MCF 10A (cell line): ENCODE measurements around the gene SECISBP2L. TPM values are rescaled to one million over a fixed set of nuclear protein-coding genes. Genes with fewer than 3 reads are reported as not detected.

ENCODE experiments used
- BruUV-seq: library from RNA; stranded (reverse); fragments of 400-500 nt; replicated peaks from 2 replicates; lab custom pipeline; 2021; lab: Mats Ljungman, UMichigan
- CTCF ChIA-PET: fragments of 300-600 bp; sonication (Branson Sonifier 250); formaldehyde crosslinking; extraction: SDS; loops from one replicate; lab custom pipeline; 2021; ENCODE audit warnings: antibody characterized with exemption, inconsistent platforms; lab: Yijun Ruan, JAX
- POLR2A ChIA-PET: fragments of 300-600, 350-650 bp; sonication (Branson Sonifier 250); formaldehyde crosslinking; extraction: SDS; loops from one replicate; lab custom pipeline; 2020; ENCODE audit warnings: antibody characterized with exemption, inconsistent platforms; lab: Yijun Ruan, JAX
- DNase-seq: peaks from one replicate; pipeline ENCODE4 v3.0.0-alpha.2; 2018; ENCODE audit not compliant: unreplicated experiment
- H3K27ac Mint-ChIP-seq: one replicate; pipeline ENCODE4 v1.8.0; 2022; ENCODE audit warnings: mild to moderate bottlenecking, low read depth, mixed read lengths; ENCODE audit not compliant: unreplicated experiment
- H3K27me3 Mint-ChIP-seq: one replicate; pipeline ENCODE4 v1.8.0; 2022; ENCODE audit warnings: mixed read lengths; ENCODE audit not compliant: insufficient read depth, unreplicated experiment
- H3K36me3 Mint-ChIP-seq: one replicate; pipeline ENCODE4 v1.8.0; 2022; ENCODE audit warnings: mild to moderate bottlenecking, moderate library complexity, mixed read lengths; ENCODE audit not compliant: insufficient read depth, unreplicated experiment
- H3K4me1 Mint-ChIP-seq: one replicate; pipeline ENCODE4 v1.8.0; 2022; ENCODE audit warnings: mixed read lengths; ENCODE audit not compliant: insufficient read depth, unreplicated experiment
- H3K4me3 Mint-ChIP-seq: one replicate; pipeline ENCODE4 v1.8.0; 2022; ENCODE audit warnings: mild to moderate bottlenecking, moderate library complexity, mixed read lengths; ENCODE audit not compliant: unreplicated experiment
- H3K9me3 Mint-ChIP-seq: one replicate; pipeline ENCODE4 v1.8.0; 2022; ENCODE audit warnings: mixed read lengths; ENCODE audit not compliant: unreplicated experiment
- intact Hi-C: fragments of 100-400 bp; cut with micrococcal nuclease; formaldehyde crosslinking; loops from 2 replicates; pipeline ENCODE4 v1.14.1; 2022
- total RNA-seq: library from RNA; stranded (reverse); gene quantifications from 2 replicates; pipeline ENCODE4 v1.2.3, GENCODE V29; 2022
- TF ChIP-seq, protein P1 (sequence below): fragments of 200-600 bp; IDR thresholded peaks from one replicate; pipeline ENCODE4 v1.8.0; 2022; ENCODE audit warnings: antibody characterized with exemption, mild to moderate bottlenecking; ENCODE audit not compliant: unreplicated experiment

SECISBP2L gene
- total RNA-seq, 1 experiment from 2014 or later: 19.6 TPM

DNA sequence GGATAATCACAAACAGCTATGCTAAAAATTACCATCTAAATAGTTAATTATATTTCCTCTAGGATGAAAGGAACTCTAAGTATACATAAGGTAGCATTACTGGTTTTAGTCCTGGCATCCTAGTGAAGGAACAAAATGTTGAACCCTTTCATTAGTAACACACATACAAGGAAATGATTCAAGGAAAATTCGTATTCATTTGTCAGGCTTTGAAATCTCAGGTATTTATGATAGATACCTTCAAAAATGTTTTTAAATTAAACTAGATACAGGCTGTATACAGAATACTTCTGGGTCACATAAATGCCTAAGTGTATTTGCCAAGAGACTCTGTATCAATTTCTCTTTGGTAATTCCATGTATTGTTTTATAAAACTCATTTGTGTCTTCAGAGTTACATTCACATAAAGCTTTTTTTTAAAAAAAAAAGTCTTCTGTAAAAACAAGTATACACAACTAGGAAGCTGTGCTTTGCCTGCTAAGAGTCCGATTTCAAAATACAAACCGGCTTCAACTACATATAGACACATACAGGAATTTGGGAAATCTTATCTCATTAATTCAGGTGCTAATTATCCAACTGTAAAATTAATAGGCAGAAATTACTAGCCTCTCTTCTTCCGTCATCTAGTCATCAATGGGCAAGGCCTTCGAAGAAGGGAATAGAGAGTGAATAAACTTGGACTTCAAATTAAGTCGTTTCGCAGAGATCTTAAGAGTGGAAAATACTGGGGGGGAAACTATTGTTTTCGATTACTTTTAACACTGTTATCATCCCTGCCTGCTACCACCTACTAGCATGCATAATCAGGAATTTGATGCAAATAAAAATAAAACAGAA is 1.3 kb downstream of the SECISBP2L start:
- CTCF ChIA-PET: interaction anchor here (1.9 kb wide), 1 partner anchor 100 kb away, joined by 4 read pairs; no protein-coding TSS in a partner anchor

DNA sequence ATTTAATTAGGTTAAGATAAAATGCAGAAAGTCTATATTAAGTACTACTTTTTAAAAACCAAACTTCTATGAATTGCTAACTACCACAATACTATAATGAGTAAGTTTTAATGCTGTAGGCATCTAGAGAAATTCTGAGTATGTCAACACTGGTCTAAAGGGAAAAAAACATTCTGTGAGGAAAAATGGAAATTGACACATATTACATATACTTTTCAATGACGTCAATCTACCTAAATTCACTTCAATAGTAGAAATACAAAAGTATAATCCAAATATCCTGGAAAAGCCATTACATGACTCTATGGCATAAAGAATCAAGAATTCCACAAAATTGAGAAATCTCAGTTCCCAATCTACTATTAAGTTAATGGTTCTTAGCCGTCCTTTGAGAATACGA is 2.2 kb downstream of the SECISBP2L start:
- DNase-seq: no peak
- Mint-ChIP-seq H3K27ac (peak overlapping the region; percentile 94), H3K4me3 (peak overlapping the region; percentile 94), H3K9me3 (no peaks in the 10 kb centered on the region), H3K36me3 (peaks cover 13% of the 10 kb centered on the region), H3K27me3 (no peaks in the 10 kb centered on the region), H3K4me1 (peaks cover 12% of the 10 kb centered on the region)
- intact Hi-C loops: loop anchor here (10.0 kb wide), 1 partner anchor 81 kb away; no protein-coding TSS in a partner anchor
- TF ChIP-seq, protein P1, sequence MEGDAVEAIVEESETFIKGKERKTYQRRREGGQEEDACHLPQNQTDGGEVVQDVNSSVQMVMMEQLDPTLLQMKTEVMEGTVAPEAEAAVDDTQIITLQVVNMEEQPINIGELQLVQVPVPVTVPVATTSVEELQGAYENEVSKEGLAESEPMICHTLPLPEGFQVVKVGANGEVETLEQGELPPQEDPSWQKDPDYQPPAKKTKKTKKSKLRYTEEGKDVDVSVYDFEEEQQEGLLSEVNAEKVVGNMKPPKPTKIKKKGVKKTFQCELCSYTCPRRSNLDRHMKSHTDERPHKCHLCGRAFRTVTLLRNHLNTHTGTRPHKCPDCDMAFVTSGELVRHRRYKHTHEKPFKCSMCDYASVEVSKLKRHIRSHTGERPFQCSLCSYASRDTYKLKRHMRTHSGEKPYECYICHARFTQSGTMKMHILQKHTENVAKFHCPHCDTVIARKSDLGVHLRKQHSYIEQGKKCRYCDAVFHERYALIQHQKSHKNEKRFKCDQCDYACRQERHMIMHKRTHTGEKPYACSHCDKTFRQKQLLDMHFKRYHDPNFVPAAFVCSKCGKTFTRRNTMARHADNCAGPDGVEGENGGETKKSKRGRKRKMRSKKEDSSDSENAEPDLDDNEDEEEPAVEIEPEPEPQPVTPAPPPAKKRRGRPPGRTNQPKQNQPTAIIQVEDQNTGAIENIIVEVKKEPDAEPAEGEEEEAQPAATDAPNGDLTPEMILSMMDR: no peak
- ChIA-PET CTCF (no interaction called here), POLR2A (interaction anchor here (2.7 to 3.4 kb wide), 2 partner anchors 7 to 112 kb away, joined by 10 to 25 read pairs; partner anchors contain the start of gene COPS2)
- BruUV-seq: no TSS peak

More for the DNA sequence above, 1.3 kb downstream of the SECISBP2L start:
- H3K4me3 Mint-ChIP-seq: peak overlapping the region; percentile 94
- H3K36me3 Mint-ChIP-seq: peaks cover 13% of the 10 kb centered on the region
- H3K27me3 Mint-ChIP-seq: no peaks in the 10 kb centered on the region
- TF ChIP-seq, protein P1: no peak
- no peak for DNase-seq
- peak overlapping the region; percentile 94 for H3K27ac Mint-ChIP-seq
- intact Hi-C loops: loop anchor here (10.0 kb wide), 1 partner anchor 80 kb away; no protein-coding TSS in a partner anchor
- H3K9me3 Mint-ChIP-seq: no peaks in the 10 kb centered on the region
- H3K4me1 Mint-ChIP-seq: peaks cover 12% of the 10 kb centered on the region
- BruUV-seq: TSS peak; percentile 53
- POLR2A ChIA-PET: interaction anchor here (0.6 to 3.4 kb wide), 23 partner anchors 8 to 1054 kb away, joined by 3 to 25 read pairs (median 4); partner anchors contain the start of genes COPS2, EID1 and GALK2

DNA sequence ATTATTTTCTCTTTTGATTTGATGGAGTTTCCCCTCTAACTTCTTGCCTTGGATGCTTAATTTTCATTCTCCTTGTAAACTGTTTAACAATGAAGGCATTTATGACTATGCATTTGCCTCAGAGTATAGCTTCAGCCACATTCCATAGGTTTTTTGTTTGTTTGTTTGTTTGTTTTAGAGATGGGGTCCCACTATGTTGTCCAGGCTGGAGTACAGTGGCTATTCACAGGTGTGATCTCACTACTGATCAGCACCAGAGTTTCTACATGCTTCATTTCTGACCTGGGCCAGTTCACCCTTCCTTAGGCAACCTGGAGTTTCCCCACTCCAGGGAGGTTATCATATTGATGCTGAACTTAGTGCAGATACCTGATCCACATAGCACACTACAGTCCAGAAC is 4.1 kb downstream of the SECISBP2L start:
- H3K27me3 Mint-ChIP-seq: no peaks in the 10 kb centered on the region
- peaks cover 13% of the 10 kb centered on the region for H3K36me3 Mint-ChIP-seq
- ChIA-PET CTCF (interaction anchor here (0.7 to 1.3 kb wide), 2 partner anchors 14 to 67 kb away, joined by 3 to 5 read pairs; no protein-coding TSS in a partner anchor), POLR2A (interaction anchor here (0.8 to 2.7 kb wide), 7 partner anchors 19 to 164 kb away, joined by 3 to 10 read pairs (median 6); partner anchors contain the start of genes COPS2, EID1 and GALK2)
- no peaks in the 10 kb centered on the region for H3K9me3 Mint-ChIP-seq
- TF ChIP-seq, protein P1: no peak
- H3K4me1 Mint-ChIP-seq: peaks cover 18% of the 10 kb centered on the region
- intact Hi-C loops: loop anchor here (10.0 kb wide), 1 partner anchor 83 kb away; no protein-coding TSS in a partner anchor
- no TSS peak for BruUV-seq
- H3K4me3 Mint-ChIP-seq: peak overlapping the region; percentile 69
- peak overlapping the region; percentile 92 for H3K27ac Mint-ChIP-seq
- no peak for DNase-seq

DNA sequence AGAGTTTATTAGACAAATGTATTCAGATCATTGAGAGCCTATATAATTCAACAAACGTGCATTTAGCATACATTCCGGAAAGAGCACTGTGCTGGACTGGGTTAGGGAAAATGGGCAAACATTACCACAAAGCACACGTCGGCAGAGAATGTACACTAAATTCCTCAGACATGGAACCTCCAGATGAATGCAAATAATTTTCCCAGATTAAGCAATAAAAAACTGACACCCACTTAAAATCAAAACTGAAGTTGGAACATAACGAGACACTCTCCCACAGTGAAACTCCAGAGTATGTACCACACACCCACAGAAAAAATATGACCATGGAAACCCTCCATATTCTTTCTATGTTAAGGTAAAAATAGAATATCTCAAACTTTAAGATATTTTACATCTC is 4.8 kb downstream of the SECISBP2L start:
- TF ChIP-seq, protein P1: no peak
- H3K9me3 Mint-ChIP-seq: no peaks in the 10 kb centered on the region
- POLR2A ChIA-PET: interaction anchor here (0.7 to 2.7 kb wide), 6 partner anchors 20 to 1454 kb away, joined by 3 to 10 read pairs (median 3); partner anchors contain the start of genes COPS2, EID1 and GALK2
- no peaks in the 10 kb centered on the region for H3K27me3 Mint-ChIP-seq
- no TSS peak for BruUV-seq
- H3K4me3 Mint-ChIP-seq: peak overlapping the region; percentile 69
- H3K27ac Mint-ChIP-seq: peak overlapping the region; percentile 92
- intact Hi-C loops: loop anchor here (10.0 kb wide), 1 partner anchor 83 kb away; no protein-coding TSS in a partner anchor
- CTCF ChIA-PET: no interaction called here
- DNase-seq: peak; percentile 43
- peaks cover 9% of the 10 kb centered on the region for H3K36me3 Mint-ChIP-seq
- H3K4me1 Mint-ChIP-seq: peaks cover 18% of the 10 kb centered on the region
